GM23338 (cell line): Measurements from ENCODE around the gene PORCN. TPM values are rescaled to one million over a fixed set of nuclear protein-coding genes. Genes with fewer than 3 reads are reported as not detected.
A peak's percentile ranks its signal among the peaks of the same experiment; 100 is the strongest.

Source experiments
- ATAC-seq: fragments of 200-7000 bp; cut with Tn5 transposase; 3 replicates; pipeline ENCODE4 v1.9.1; 2020
- DNase-seq: peaks from one replicate; pipeline ENCODE4 v3.0.0-alpha.2; 2015; ENCODE audit warnings: low spot score
- H2AFZ ChIP-seq: fragments of 200-600 bp; sonication (generic); 2 replicates; pipeline ENCODE4 v1.8.0; 2016; ENCODE audit warnings: antibody characterized with exemption, mild to moderate bottlenecking, moderate library complexity
- H3F3A ChIP-seq: fragments of 200-600 bp; sonication (generic); replicated peaks from 2 replicates; pipeline ENCODE4 v1.8.0; 2017; ENCODE audit warnings: antibody characterized with exemption, mixed run types, low read depth
- H3K27ac ChIP-seq: fragments of 200-600 bp; sonication (generic); 2 replicates; pipeline ENCODE4 v1.6.1; 2016; ENCODE audit warnings: low read depth
- H3K27me3 ChIP-seq: fragments of 200-600 bp; sonication (generic); 2 replicates; pipeline ENCODE4 v1.8.0; 2016; ENCODE audit warnings: mild to moderate bottlenecking, mixed run types, moderate library complexity; ENCODE audit not compliant: insufficient read depth
- H3K36me3 ChIP-seq: fragments of 200-600 bp; sonication (generic); 2 replicates; pipeline ENCODE4 v1.8.0; 2016; ENCODE audit warnings: mild to moderate bottlenecking; ENCODE audit not compliant: insufficient read depth
- H3K4me1 ChIP-seq: fragments of 200-600 bp; sonication (generic); 2 replicates; pipeline ENCODE4 v1.8.0; 2016; ENCODE audit warnings: mild to moderate bottlenecking, moderate library complexity; ENCODE audit not compliant: insufficient read depth
- H3K4me2 ChIP-seq: fragments of 200-600 bp; sonication (generic); 2 replicates; pipeline ENCODE4 v1.7.1; 2017; ENCODE audit warnings: mixed run types
- H3K4me3 ChIP-seq: fragments of 200-600 bp; sonication (generic); 2 replicates; pipeline ENCODE4 v1.6.1; 2016; ENCODE audit warnings: mixed run types
- H3K79me2 ChIP-seq: fragments of 200-600 bp; sonication (generic); replicated peaks from 2 replicates; pipeline ENCODE4 v1.8.0; 2017; ENCODE audit warnings: mild to moderate bottlenecking; ENCODE audit not compliant: insufficient read depth
- H3K9me2 ChIP-seq: fragments of 200-600 bp; sonication (generic); 2 replicates; pipeline ENCODE4 v1.8.0; 2017; ENCODE audit not compliant: insufficient read depth
- H4K20me1 ChIP-seq: fragments of 200-600 bp; sonication (generic); replicated peaks from 2 replicates; pipeline ENCODE4 v1.8.0; 2017; ENCODE audit warnings: mild to moderate bottlenecking; ENCODE audit not compliant: insufficient read depth
- H3K27ac Mint-ChIP-seq: 2 replicates; pipeline ENCODE4 v1.8.0; 2020; ENCODE audit warnings: inconsistent platforms, mild to moderate bottlenecking, moderate library complexity, mixed read lengths
- H3K27me3 Mint-ChIP-seq: 3 replicates; pipeline ENCODE4 v1.8.0; 2022; ENCODE audit warnings: low read depth, mild to moderate bottlenecking, moderate library complexity, mixed read lengths, inconsistent platforms; ENCODE audit not compliant: insufficient read depth, poor library complexity
- H3K36me3 Mint-ChIP-seq: 3 replicates; pipeline ENCODE4 v1.8.0; 2021; ENCODE audit warnings: low read depth, mild to moderate bottlenecking, inconsistent platforms, moderate library complexity, mixed read lengths
- H3K4me1 Mint-ChIP-seq: 3 replicates; pipeline ENCODE4 v1.8.0; 2020; ENCODE audit warnings: mild to moderate bottlenecking, inconsistent platforms, mixed read lengths
- H3K4me3 Mint-ChIP-seq: 3 replicates; pipeline ENCODE4 v1.8.0; 2021; ENCODE audit warnings: moderate library complexity, mild to moderate bottlenecking, inconsistent platforms, mixed read lengths
- H3K9me3 Mint-ChIP-seq: 3 replicates; pipeline ENCODE4 v1.8.0; 2020; ENCODE audit warnings: moderate library complexity, mild to moderate bottlenecking, inconsistent platforms, mixed read lengths
- CREB1 ChIP-seq: fragments of 250-450 bp; sonication (Bioruptor Pico); IDR thresholded peaks from 2 replicates; pipeline ENCODE4 v1.5.0; 2020; ENCODE audit warnings: low read depth, mild to moderate bottlenecking, moderate library complexity
- EZH2 ChIP-seq: fragments of 200-600 bp; sonication (generic); IDR thresholded peaks from one replicate; pipeline ENCODE4 v1.8.0; 2017; ENCODE audit warnings: antibody characterized with exemption, mild to moderate bottlenecking, low read depth; ENCODE audit not compliant: unreplicated experiment
- EZH2phosphoT487 ChIP-seq: fragments of 200-600 bp; sonication (generic); IDR thresholded peaks from one replicate; pipeline ENCODE4 v1.8.1; 2018; ENCODE audit warnings: antibody characterized with exemption; ENCODE audit not compliant: unreplicated experiment
- JUNB ChIP-seq: IDR thresholded peaks from one replicate; pipeline ENCODE4 v1.6.1; 2016; ENCODE audit warnings: antibody characterized with exemption; ENCODE audit not compliant: unreplicated experiment
- NANOG ChIP-seq: IDR thresholded peaks from 2 replicates; pipeline ENCODE4 v1.6.1; 2016; ENCODE audit warnings: antibody characterized with exemption, borderline replicate concordance
- POLR2AphosphoS5 ChIP-seq: IDR thresholded peaks from 2 replicates; pipeline ENCODE4 v1.6.1; 2016; ENCODE audit warnings: antibody characterized with exemption, low read depth
- STAT1 ChIP-seq: IDR thresholded peaks from one replicate; pipeline ENCODE4 v1.6.1; 2016; ENCODE audit warnings: antibody characterized with exemption; ENCODE audit not compliant: unreplicated experiment
- ZNF114 ChIP-seq: fragments of 250-450 bp; sonication (Bioruptor Pico); IDR thresholded peaks from 2 replicates; pipeline ENCODE4 v1.5.0; 2020; ENCODE audit warnings: mild to moderate bottlenecking, moderate library complexity
- ZNF331 ChIP-seq: fragments of 250-450 bp; sonication (Bioruptor Pico); IDR thresholded peaks from 2 replicates; pipeline ENCODE4 v1.5.0; 2020; ENCODE audit warnings: low read depth, mild to moderate bottlenecking, moderate library complexity
- polyA plus RNA-seq: library from polyadenylated mRNA; unstranded; fragments of >200 nt; fragmentation: Nextera tagmentation; extraction: Ambion mirVana; gene quantifications from 2 replicates; pipeline ENCODE4 v1.2.1, GENCODE V29; 2016
- total RNA-seq: library from RNA; depleted of rRNA; stranded (reverse); fragments of >200 nt; shearing (Covaris generic); gene quantifications from 2 replicates; pipeline ENCODE4 v1.2.3, GENCODE V29; 2014
- TF ChIP-seq, protein P1 (sequence below), 2 experiments: fragments of 200-600 bp in 1 of 2; sonication (generic) in 1 of 2; conservative IDR thresholded peaks; 2 replicates each; pipeline versions ENCODE4 v1.5.1 to v1.6.1; 2016 to 2017; ENCODE audit warnings: antibody characterized with exemption in 2 of 2, low read depth in 2 of 2, mild to moderate bottlenecking in 2 of 2, moderate library complexity in 1 of 2
- TF ChIP-seq, protein P2 (sequence below): IDR thresholded peaks from 2 replicates; pipeline ENCODE4 v1.6.1; 2016; ENCODE audit warnings: antibody characterized with exemption
- TF ChIP-seq, protein P3 (sequence below): fragments of 250-450 bp; sonication (Bioruptor Pico); IDR thresholded peaks from 2 replicates; pipeline ENCODE4 v1.5.0; 2020; ENCODE audit warnings: mild to moderate bottlenecking, moderate library complexity
- TF ChIP-seq, protein P4 (sequence below): IDR thresholded peaks from one replicate; pipeline ENCODE4 v1.6.1; 2018; ENCODE audit warnings: antibody characterized with exemption; ENCODE audit not compliant: unreplicated experiment

Gene PORCN
- total and polyA plus RNA-seq, 2 experiments from 2014 or later = 19.4 to 28.5 TPM

DNA sequence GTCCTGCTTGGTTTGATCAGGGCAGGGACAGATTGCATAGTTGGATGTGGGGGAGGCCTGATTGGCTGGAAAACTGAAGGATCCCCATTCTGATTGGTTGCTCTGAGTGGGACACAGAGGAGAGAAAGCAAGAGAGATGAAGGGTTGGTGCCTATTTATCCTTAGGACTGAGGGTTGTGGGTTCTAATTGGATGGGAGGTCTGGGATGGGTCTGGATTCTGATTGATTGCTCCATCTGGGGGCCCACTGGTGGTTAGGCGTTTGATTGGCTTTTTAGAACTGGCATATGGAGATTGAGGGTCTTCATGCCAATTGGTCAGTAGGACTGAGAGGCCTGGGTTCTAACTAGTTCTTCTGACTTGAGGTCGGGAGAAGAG, 12.2 kb downstream of the PORCN start:
- Histone ChIP-seq H3K4me1 (no peaks in the 10 kb centered on the region), H2AFZ (no peak overlapping the region), H3K27me3 (no peaks in the 10 kb centered on the region), H3K4me3 (peak overlapping the region; percentile 77), H3K4me2 (peak overlapping the region; percentile 70), H3K9me2 (no peaks in the 10 kb centered on the region), H4K20me1 (no peaks in the 10 kb centered on the region), H3K27ac (peak overlapping the region; percentile 81; the same call in 1 of the 2 replicates), H3F3A (no peaks in the 10 kb centered on the region), H3K36me3 (peaks cover 9% of the 10 kb centered on the region; the same call in 1 of the 2 replicates), H3K79me2 (peaks cover 17% of the 10 kb centered on the region)
- Mint-ChIP-seq H3K9me3 (no peaks in the 10 kb centered on the region), H3K27ac (peak overlapping the region; percentile 95), H3K27me3 (peaks cover 2% of the 10 kb centered on the region), H3K4me1 (peaks cover 11% of the 10 kb centered on the region; the same call in 2 of the 3 replicates), H3K36me3 (peaks cover 14% of the 10 kb centered on the region), H3K4me3 (peak overlapping the region; percentile 93)
- ATAC-seq (peak; percentile 50), DNase-seq (peak; percentile 56)
- TF ChIP-seq POLR2AphosphoS5 (no peak), STAT1 (no peak), JUNB (no peak), ZNF114 (CRISPR knock-in tag) (no peak), EZH2 (no peak), NANOG (no peak), EZH2phosphoT487 (no peak), CREB1 (CRISPR knock-in tag) (no peak), ZNF331 (no peak)
- TF ChIP-seq, protein P1, sequence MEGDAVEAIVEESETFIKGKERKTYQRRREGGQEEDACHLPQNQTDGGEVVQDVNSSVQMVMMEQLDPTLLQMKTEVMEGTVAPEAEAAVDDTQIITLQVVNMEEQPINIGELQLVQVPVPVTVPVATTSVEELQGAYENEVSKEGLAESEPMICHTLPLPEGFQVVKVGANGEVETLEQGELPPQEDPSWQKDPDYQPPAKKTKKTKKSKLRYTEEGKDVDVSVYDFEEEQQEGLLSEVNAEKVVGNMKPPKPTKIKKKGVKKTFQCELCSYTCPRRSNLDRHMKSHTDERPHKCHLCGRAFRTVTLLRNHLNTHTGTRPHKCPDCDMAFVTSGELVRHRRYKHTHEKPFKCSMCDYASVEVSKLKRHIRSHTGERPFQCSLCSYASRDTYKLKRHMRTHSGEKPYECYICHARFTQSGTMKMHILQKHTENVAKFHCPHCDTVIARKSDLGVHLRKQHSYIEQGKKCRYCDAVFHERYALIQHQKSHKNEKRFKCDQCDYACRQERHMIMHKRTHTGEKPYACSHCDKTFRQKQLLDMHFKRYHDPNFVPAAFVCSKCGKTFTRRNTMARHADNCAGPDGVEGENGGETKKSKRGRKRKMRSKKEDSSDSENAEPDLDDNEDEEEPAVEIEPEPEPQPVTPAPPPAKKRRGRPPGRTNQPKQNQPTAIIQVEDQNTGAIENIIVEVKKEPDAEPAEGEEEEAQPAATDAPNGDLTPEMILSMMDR (conservative IDR thresholded peaks at IDR 0.05; ENCODE audit: low read depth in 2 of 2) = no peak
- TF ChIP-seq, protein P2, sequence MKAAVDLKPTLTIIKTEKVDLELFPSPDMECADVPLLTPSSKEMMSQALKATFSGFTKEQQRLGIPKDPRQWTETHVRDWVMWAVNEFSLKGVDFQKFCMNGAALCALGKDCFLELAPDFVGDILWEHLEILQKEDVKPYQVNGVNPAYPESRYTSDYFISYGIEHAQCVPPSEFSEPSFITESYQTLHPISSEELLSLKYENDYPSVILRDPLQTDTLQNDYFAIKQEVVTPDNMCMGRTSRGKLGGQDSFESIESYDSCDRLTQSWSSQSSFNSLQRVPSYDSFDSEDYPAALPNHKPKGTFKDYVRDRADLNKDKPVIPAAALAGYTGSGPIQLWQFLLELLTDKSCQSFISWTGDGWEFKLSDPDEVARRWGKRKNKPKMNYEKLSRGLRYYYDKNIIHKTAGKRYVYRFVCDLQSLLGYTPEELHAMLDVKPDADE = no peak
- TF ChIP-seq, protein P3, sequence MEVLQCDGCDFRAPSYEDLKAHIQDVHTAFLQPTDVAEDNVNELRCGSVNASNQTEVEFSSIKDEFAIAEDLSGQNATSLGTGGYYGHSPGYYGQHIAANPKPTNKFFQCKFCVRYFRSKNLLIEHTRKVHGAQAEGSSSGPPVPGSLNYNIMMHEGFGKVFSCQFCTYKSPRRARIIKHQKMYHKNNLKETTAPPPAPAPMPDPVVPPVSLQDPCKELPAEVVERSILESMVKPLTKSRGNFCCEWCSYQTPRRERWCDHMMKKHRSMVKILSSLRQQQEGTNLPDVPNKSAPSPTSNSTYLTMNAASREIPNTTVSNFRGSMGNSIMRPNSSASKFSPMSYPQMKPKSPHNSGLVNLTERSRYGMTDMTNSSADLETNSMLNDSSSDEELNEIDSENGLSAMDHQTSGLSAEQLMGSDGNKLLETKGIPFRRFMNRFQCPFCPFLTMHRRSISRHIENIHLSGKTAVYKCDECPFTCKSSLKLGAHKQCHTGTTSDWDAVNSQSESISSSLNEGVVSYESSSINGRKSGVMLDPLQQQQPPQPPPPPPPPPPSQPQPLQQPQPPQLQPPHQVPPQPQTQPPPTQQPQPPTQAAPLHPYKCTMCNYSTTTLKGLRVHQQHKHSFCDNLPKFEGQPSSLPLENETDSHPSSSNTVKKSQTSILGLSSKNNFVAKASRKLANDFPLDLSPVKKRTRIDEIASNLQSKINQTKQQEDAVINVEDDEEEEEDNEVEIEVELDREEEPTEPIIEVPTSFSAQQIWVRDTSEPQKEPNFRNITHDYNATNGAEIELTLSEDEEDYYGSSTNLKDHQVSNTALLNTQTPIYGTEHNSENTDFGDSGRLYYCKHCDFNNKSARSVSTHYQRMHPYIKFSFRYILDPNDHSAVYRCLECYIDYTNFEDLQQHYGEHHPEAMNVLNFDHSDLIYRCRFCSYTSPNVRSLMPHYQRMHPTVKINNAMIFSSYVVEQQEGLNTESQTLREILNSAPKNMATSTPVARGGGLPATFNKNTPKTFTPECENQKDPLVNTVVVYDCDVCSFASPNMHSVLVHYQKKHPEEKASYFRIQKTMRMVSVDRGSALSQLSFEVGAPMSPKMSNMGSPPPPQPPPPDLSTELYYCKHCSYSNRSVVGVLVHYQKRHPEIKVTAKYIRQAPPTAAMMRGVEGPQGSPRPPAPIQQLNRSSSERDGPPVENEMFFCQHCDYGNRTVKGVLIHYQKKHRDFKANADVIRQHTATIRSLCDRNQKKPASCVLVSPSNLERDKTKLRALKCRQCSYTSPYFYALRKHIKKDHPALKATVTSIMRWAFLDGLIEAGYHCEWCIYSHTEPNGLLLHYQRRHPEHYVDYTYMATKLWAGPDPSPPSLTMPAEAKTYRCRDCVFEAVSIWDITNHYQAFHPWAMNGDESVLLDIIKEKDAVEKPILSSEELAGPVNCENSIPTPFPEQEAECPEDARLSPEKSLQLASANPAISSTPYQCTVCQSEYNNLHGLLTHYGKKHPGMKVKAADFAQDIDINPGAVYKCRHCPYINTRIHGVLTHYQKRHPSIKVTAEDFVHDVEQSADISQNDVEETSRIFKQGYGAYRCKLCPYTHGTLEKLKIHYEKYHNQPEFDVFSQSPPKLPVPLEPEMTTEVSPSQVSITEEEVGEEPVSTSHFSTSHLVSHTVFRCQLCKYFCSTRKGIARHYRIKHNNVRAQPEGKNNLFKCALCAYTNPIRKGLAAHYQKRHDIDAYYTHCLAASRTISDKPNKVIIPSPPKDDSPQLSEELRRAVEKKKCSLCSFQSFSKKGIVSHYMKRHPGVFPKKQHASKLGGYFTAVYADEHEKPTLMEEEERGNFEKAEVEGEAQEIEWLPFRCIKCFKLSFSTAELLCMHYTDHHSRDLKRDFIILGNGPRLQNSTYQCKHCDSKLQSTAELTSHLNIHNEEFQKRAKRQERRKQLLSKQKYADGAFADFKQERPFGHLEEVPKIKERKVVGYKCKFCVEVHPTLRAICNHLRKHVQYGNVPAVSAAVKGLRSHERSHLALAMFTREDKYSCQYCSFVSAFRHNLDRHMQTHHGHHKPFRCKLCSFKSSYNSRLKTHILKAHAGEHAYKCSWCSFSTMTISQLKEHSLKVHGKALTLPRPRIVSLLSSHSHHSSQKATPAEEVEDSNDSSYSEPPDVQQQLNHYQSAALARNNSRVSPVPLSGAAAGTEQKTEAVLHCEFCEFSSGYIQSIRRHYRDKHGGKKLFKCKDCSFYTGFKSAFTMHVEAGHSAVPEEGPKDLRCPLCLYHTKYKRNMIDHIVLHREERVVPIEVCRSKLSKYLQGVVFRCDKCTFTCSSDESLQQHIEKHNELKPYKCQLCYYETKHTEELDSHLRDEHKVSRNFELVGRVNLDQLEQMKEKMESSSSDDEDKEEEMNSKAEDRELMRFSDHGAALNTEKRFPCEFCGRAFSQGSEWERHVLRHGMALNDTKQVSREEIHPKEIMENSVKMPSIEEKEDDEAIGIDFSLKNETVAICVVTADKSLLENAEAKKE (CRISPR knock-in tag) = no peak
- TF ChIP-seq, protein P4, sequence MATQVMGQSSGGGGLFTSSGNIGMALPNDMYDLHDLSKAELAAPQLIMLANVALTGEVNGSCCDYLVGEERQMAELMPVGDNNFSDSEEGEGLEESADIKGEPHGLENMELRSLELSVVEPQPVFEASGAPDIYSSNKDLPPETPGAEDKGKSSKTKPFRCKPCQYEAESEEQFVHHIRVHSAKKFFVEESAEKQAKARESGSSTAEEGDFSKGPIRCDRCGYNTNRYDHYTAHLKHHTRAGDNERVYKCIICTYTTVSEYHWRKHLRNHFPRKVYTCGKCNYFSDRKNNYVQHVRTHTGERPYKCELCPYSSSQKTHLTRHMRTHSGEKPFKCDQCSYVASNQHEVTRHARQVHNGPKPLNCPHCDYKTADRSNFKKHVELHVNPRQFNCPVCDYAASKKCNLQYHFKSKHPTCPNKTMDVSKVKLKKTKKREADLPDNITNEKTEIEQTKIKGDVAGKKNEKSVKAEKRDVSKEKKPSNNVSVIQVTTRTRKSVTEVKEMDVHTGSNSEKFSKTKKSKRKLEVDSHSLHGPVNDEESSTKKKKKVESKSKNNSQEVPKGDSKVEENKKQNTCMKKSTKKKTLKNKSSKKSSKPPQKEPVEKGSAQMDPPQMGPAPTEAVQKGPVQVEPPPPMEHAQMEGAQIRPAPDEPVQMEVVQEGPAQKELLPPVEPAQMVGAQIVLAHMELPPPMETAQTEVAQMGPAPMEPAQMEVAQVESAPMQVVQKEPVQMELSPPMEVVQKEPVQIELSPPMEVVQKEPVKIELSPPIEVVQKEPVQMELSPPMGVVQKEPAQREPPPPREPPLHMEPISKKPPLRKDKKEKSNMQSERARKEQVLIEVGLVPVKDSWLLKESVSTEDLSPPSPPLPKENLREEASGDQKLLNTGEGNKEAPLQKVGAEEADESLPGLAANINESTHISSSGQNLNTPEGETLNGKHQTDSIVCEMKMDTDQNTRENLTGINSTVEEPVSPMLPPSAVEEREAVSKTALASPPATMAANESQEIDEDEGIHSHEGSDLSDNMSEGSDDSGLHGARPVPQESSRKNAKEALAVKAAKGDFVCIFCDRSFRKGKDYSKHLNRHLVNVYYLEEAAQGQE = no peak
